Stimulated activated memory B cell treated with anti-CD40 and anti-IgM and Interleukin-4, amounts not matched to agents 10 μg/mL and 1 μg/mL and 100 μg/mL, for 72 hours (primary cell): ENCODE results near the gene WDR59.

Experiments
- ATAC-seq: fragments of 150-1000 bp; cut with Tn5 transposase; 2 replicates; pipeline ENCODE4 v1.10.0; 2021
- H3K27ac Mint-ChIP-seq: one replicate; pipeline ENCODE4 v1.8.0; 2022; ENCODE audit warnings: mild to moderate bottlenecking, mixed read lengths
- H3K27me3 Mint-ChIP-seq: one replicate; pipeline ENCODE4 v1.8.0; 2022; ENCODE audit warnings: mixed read lengths
- H3K36me3 Mint-ChIP-seq: one replicate; pipeline ENCODE4 v1.8.0; 2022; ENCODE audit warnings: mixed read lengths
- H3K4me1 Mint-ChIP-seq: one replicate; pipeline ENCODE4 v1.8.0; 2022; ENCODE audit warnings: mixed read lengths
- H3K4me3 Mint-ChIP-seq: one replicate; pipeline ENCODE4 v1.8.0; 2022; ENCODE audit warnings: mild to moderate bottlenecking, moderate library complexity, mixed read lengths
- H3K9me3 Mint-ChIP-seq: one replicate; pipeline ENCODE4 v1.8.0; 2022; ENCODE audit warnings: mixed read lengths

WDR59 gene

GRCh38 chr16:74887084-74887483, 97.8 kb downstream of the WDR59 start:
- H3K27ac Mint-ChIP-seq = no peak overlapping the region
- no peaks in the 10 kb centered on the region for H3K4me1 Mint-ChIP-seq
- no peaks in the 10 kb centered on the region for H3K9me3 Mint-ChIP-seq
- H3K36me3 Mint-ChIP-seq = peaks cover 93% of the 10 kb centered on the region
- no peaks in the 10 kb centered on the region for H3K27me3 Mint-ChIP-seq
- no peak overlapping the region for H3K4me3 Mint-ChIP-seq
- ATAC-seq = no peak

- H3K4me1 Mint-ChIP-seq = no peaks in the 10 kb centered on the region
- H3K27ac Mint-ChIP-seq = peak overlapping the region; percentile 35
- no peak for ATAC-seq
- no peak overlapping the region for H3K4me3 Mint-ChIP-seq
- peaks cover 63% of the 10 kb centered on the region for H3K36me3 Mint-ChIP-seq
- no peaks in the 10 kb centered on the region for H3K27me3 Mint-ChIP-seq
- no peaks in the 10 kb centered on the region for H3K9me3 Mint-ChIP-seq
These were observed 107.2 kb downstream of the WDR59 start for GRCh38 chr16:74877706-74878105.

GRCh38 chr16:74874912-74875546, 109.9 kb downstream of the WDR59 start:
- Mint-ChIP-seq H3K4me3 (no peak overlapping the region), H3K36me3 (peaks cover 49% of the 10 kb centered on the region), H3K9me3 (no peaks in the 10 kb centered on the region), H3K4me1 (no peaks in the 10 kb centered on the region), H3K27ac (no peak overlapping the region), H3K27me3 (no peaks in the 10 kb centered on the region)
- no peak for ATAC-seq

GRCh38 chr16:74874123-74874522, 110.8 kb downstream of the WDR59 start:
- no peak for ATAC-seq
- Mint-ChIP-seq H3K36me3 (peaks cover 45% of the 10 kb centered on the region), H3K9me3 (no peaks in the 10 kb centered on the region), H3K4me3 (no peak overlapping the region), H3K4me1 (no peaks in the 10 kb centered on the region), H3K27ac (no peak overlapping the region), H3K27me3 (no peaks in the 10 kb centered on the region)

- no peak overlapping the region for H3K4me3 Mint-ChIP-seq
- H3K36me3 Mint-ChIP-seq = peaks cover 37% of the 10 kb centered on the region
- no peak for ATAC-seq
- H3K4me1 Mint-ChIP-seq = no peaks in the 10 kb centered on the region
- no peak overlapping the region for H3K27ac Mint-ChIP-seq
- no peaks in the 10 kb centered on the region for H3K27me3 Mint-ChIP-seq
- H3K9me3 Mint-ChIP-seq = no peaks in the 10 kb centered on the region
These were observed 112.6 kb downstream of the WDR59 start for GRCh38 chr16:74872302-74872701.

GRCh38 chr16:74871608-74872007, 113.3 kb downstream of the WDR59 start:
- H3K27ac Mint-ChIP-seq = no peak overlapping the region
- H3K4me3 Mint-ChIP-seq = no peak overlapping the region
- peaks cover 34% of the 10 kb centered on the region for H3K36me3 Mint-ChIP-seq
- no peaks in the 10 kb centered on the region for H3K9me3 Mint-ChIP-seq
- no peaks in the 10 kb centered on the region for H3K27me3 Mint-ChIP-seq
- no peaks in the 10 kb centered on the region for H3K4me1 Mint-ChIP-seq
- ATAC-seq = no peak

- H3K27ac Mint-ChIP-seq = no peak overlapping the region
- H3K4me3 Mint-ChIP-seq = no peak overlapping the region
- no peaks in the 10 kb centered on the region for H3K27me3 Mint-ChIP-seq
- H3K36me3 Mint-ChIP-seq = peaks cover 6% of the 10 kb centered on the region
- H3K4me1 Mint-ChIP-seq = no peaks in the 10 kb centered on the region
- ATAC-seq = no peak
- no peaks in the 10 kb centered on the region for H3K9me3 Mint-ChIP-seq
These were observed 116.4 kb downstream of the WDR59 start for GRCh38 chr16:74868501-74868900.

GRCh38 chr16:74868035-74868434, 116.9 kb downstream of the WDR59 start:
- Mint-ChIP-seq H3K27ac (no peak overlapping the region), H3K9me3 (no peaks in the 10 kb centered on the region), H3K4me3 (no peak overlapping the region), H3K27me3 (no peaks in the 10 kb centered on the region), H3K4me1 (no peaks in the 10 kb centered on the region), H3K36me3 (peaks cover 6% of the 10 kb centered on the region)
- no peak for ATAC-seq

GRCh38 chr16:74867281-74867849, 117.6 kb downstream of the WDR59 start:
- ATAC-seq = no peak
- Mint-ChIP-seq H3K36me3 (peaks cover 6% of the 10 kb centered on the region), H3K4me3 (no peak overlapping the region), H3K27me3 (no peaks in the 10 kb centered on the region), H3K4me1 (no peaks in the 10 kb centered on the region), H3K27ac (no peak overlapping the region), H3K9me3 (no peaks in the 10 kb centered on the region)

GRCh38 chr16:74865922-74866598, 118.9 kb downstream of the WDR59 start:
- ATAC-seq = no peak
- H3K27ac Mint-ChIP-seq = no peak overlapping the region
- no peak overlapping the region for H3K4me3 Mint-ChIP-seq
- no peaks in the 10 kb centered on the region for H3K9me3 Mint-ChIP-seq
- H3K36me3 Mint-ChIP-seq = no peaks in the 10 kb centered on the region
- no peaks in the 10 kb centered on the region for H3K27me3 Mint-ChIP-seq
- no peaks in the 10 kb centered on the region for H3K4me1 Mint-ChIP-seq

- H3K27ac Mint-ChIP-seq = no peak overlapping the region
- no peaks in the 10 kb centered on the region for H3K4me1 Mint-ChIP-seq
- no peaks in the 10 kb centered on the region for H3K36me3 Mint-ChIP-seq
- ATAC-seq = peak; percentile 68
- H3K4me3 Mint-ChIP-seq = no peak overlapping the region
- no peaks in the 10 kb centered on the region for H3K9me3 Mint-ChIP-seq
- H3K27me3 Mint-ChIP-seq = no peaks in the 10 kb centered on the region
These were observed 122.1 kb downstream of the WDR59 start for GRCh38 chr16:74862743-74863244.

- Mint-ChIP-seq H3K27ac (no peak overlapping the region), H3K9me3 (no peaks in the 10 kb centered on the region), H3K27me3 (no peaks in the 10 kb centered on the region), H3K4me1 (no peaks in the 10 kb centered on the region), H3K36me3 (no peaks in the 10 kb centered on the region), H3K4me3 (no peak overlapping the region)
- no peak for ATAC-seq
These were observed 132.4 kb downstream of the WDR59 start for GRCh38 chr16:74852500-74852875.

GRCh38 chr16:74850027-74850426, 134.9 kb downstream of the WDR59 start:
- Mint-ChIP-seq H3K4me3 (no peak overlapping the region), H3K27me3 (no peaks in the 10 kb centered on the region), H3K36me3 (no peaks in the 10 kb centered on the region), H3K4me1 (no peaks in the 10 kb centered on the region), H3K9me3 (no peaks in the 10 kb centered on the region), H3K27ac (no peak overlapping the region)
- ATAC-seq = no peak

GRCh38 chr16:74847202-74847601, 137.7 kb downstream of the WDR59 start:
- H3K36me3 Mint-ChIP-seq = no peaks in the 10 kb centered on the region
- no peak overlapping the region for H3K4me3 Mint-ChIP-seq
- no peaks in the 10 kb centered on the region for H3K4me1 Mint-ChIP-seq
- H3K27ac Mint-ChIP-seq = no peak overlapping the region
- no peaks in the 10 kb centered on the region for H3K9me3 Mint-ChIP-seq
- no peaks in the 10 kb centered on the region for H3K27me3 Mint-ChIP-seq
- no peak for ATAC-seq

- Mint-ChIP-seq H3K27ac (no peak overlapping the region), H3K27me3 (peaks cover 2% of the 10 kb centered on the region), H3K9me3 (no peaks in the 10 kb centered on the region), H3K36me3 (no peaks in the 10 kb centered on the region), H3K4me3 (no peak overlapping the region), H3K4me1 (no peaks in the 10 kb centered on the region)
- no peak for ATAC-seq
These were observed 138.2 kb downstream of the WDR59 start for GRCh38 chr16:74846714-74847113.
